T-helper 1 cell treated with Interleukin-12 subunit alpha and Interleukin-12 subunit beta and Interleukin-4 antibody, amounts not matched to agents 30 ng/mL and 1 ng/mL, for 36 hours (primary cell): ENCODE measurements around the gene KIF3B. TPM values are rescaled to one million over a fixed set of nuclear protein-coding genes. Genes with fewer than 3 reads are reported as not detected.
"Not testable (repeated sequence)": the region's sequence is repeated elsewhere in the genome, so short reads cannot be mapped to it uniquely, and the experiment has no call there.

Source experiments
- intact Hi-C: fragments of 100-400 bp; cut with micrococcal nuclease; formaldehyde crosslinking; loops from one replicate; pipeline ENCODE4 v1.15.1; 2024
- total RNA-seq: library from RNA; stranded (reverse); gene quantifications from 2 replicates; pipeline ENCODE4 v1.2.3, GENCODE V29; 2022

KIF3B gene
- total RNA-seq, 1 donor from 2014 or later, result 26.9 TPM

GRCh38 chr20:32246208-32246607, 31.2 kb upstream of the KIF3B start:
- intact Hi-C loops, result not testable (repeated sequence)

GRCh38 chr20:32248043-32248442, 29.4 kb upstream of the KIF3B start:
- intact Hi-C loops, result no loop called here

GRCh38 chr20:32249030-32249738, 28.3 kb upstream of the KIF3B start:
- intact Hi-C loops, result loop anchor here (1.0 kb wide), 5 partner anchors 18 to 106 kb away; partner anchors contain the start of genes KIF3B, PLAGL2 and POFUT1

GRCh38 chr20:32251470-32251869, 26.0 kb upstream of the KIF3B start:
- intact Hi-C loops, result no loop called here

- intact Hi-C loops, result no loop called here
Observed at GRCh38 chr20:32252189-32252588, 25.3 kb upstream of the KIF3B start.

- intact Hi-C loops, result not testable (repeated sequence)
Observed at GRCh38 chr20:32260973-32261372, 16.5 kb upstream of the KIF3B start.

GRCh38 chr20:32261644-32262043, 15.8 kb upstream of the KIF3B start:
- intact Hi-C loops, result no loop called here

- intact Hi-C loops, result no loop called here
Observed at GRCh38 chr20:32263398-32263954, 14.0 kb upstream of the KIF3B start.

GRCh38 chr20:32271620-32272019, 5.8 kb upstream of the KIF3B start:
- intact Hi-C loops, result loop anchor here (10.0 kb wide), 1 partner anchor 473 kb away; the partner anchor contains the start of gene COMMD7

- intact Hi-C loops, result loop anchor here (10.0 kb wide), 1 partner anchor 470 kb away; the partner anchor contains the start of gene COMMD7
Observed at GRCh38 chr20:32274359-32274758, 3.1 kb upstream of the KIF3B start.

GRCh38 chr20:32275163-32275562, 2.3 kb upstream of the KIF3B start:
- intact Hi-C loops, result loop anchor here (10.0 kb wide), 1 partner anchor 470 kb away; the partner anchor contains the start of gene COMMD7

GRCh38 chr20:32278199-32278643, 770 bp downstream of the KIF3B start:
- intact Hi-C loops, result loop anchor here (1.0 to 10.0 kb wide), 3 partner anchors 71 to 467 kb away; partner anchors contain the start of genes ASXL1, COMMD7, PLAGL2 and POFUT1

GRCh38 chr20:32281711-32282110, 4.3 kb downstream of the KIF3B start:
- intact Hi-C loops, result no loop called here

GRCh38 chr20:32282461-32282860, 5.0 kb downstream of the KIF3B start:
- intact Hi-C loops, result no loop called here

- intact Hi-C loops, result loop anchor here (1.0 to 2.0 kb wide), 5 partner anchors 8 to 102 kb away; partner anchors contain the start of genes ASXL1 and KIF3B
Observed at GRCh38 chr20:32285082-32285620, 7.7 kb downstream of the KIF3B start.

- intact Hi-C loops, result loop anchor here (1.0 to 2.0 kb wide), 5 partner anchors 8 to 102 kb away; partner anchors contain the start of genes ASXL1 and KIF3B
Observed at GRCh38 chr20:32285621-32286371, 8.3 kb downstream of the KIF3B start.

- intact Hi-C loops, result no loop called here
Observed at GRCh38 chr20:32287231-32287638, 9.8 kb downstream of the KIF3B start.

GRCh38 chr20:32288225-32288849, 10.9 kb downstream of the KIF3B start:
- intact Hi-C loops, result no loop called here

- intact Hi-C loops, result not testable (repeated sequence)
Observed at GRCh38 chr20:32289299-32289660, 11.8 kb downstream of the KIF3B start.

GRCh38 chr20:32289661-32290431, 12.4 kb downstream of the KIF3B start:
- intact Hi-C loops, result no loop called here
